ENCODE data around the gene ATP8B4. TPM values are rescaled to one million over a fixed set of nuclear protein-coding genes. Genes with fewer than 3 reads are reported as not detected.

The ATP8B4 gene
- polyA plus RNA-seq, 1 experiment, result 1.0 TPM

- H3K27me3 ChIP-seq (ENCODE audit: control insufficient read depth, insufficient read depth, low read length), result no peaks in the 10 kb centered on the region
- H3K27ac ChIP-seq (ENCODE audit: low read depth, low read length), result no peak overlapping the region
- no peak for DNase-seq (ENCODE audit: low read depth, low spot score)
- H3K4me3 ChIP-seq (ENCODE audit: low read depth, low read length), result no peak overlapping the region
- H3K9me3 ChIP-seq (ENCODE audit: control insufficient read depth, insufficient read depth, low read length), result no peaks in the 10 kb centered on the region
- TF ChIP-seq CTCF (IDR thresholded peaks at IDR 0.05; ENCODE audit: low read depth, low read length), result no peak
- CTCF ChIA-PET, result no interaction called here
- POLR2A ChIA-PET, result no interaction called here
Measured at GRCh38 chr15:50065279-50065678, 53.8 kb downstream of the ATP8B4 start.

DNA sequence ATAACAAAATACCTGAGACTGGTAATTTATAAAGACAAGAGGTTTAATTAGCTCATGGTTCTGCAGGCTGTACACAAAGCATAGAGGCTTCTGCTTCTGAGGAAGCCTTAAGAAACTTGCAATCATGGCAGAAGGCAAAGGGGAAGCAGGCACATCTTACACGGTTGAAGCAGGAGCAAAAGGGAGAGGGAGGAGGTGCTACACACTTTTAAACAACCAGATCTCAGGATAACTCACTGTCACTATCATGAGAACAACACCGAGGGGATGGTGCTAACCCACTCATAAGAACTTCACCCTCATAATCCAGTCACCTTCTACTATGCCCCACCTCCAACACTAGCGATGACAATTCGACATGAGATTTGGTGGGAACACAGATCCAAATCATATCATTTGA is 54.4 kb downstream of the ATP8B4 start:
- Histone ChIP-seq H3K4me3 (ENCODE audit: low read depth, low read length) (no peak overlapping the region), H3K9me3 (ENCODE audit: control insufficient read depth, insufficient read depth, low read length) (no peaks in the 10 kb centered on the region), H3K27ac (ENCODE audit: low read depth, low read length) (no peak overlapping the region), H3K27me3 (ENCODE audit: control insufficient read depth, insufficient read depth, low read length) (no peaks in the 10 kb centered on the region)
- no peak for TF ChIP-seq CTCF (IDR thresholded peaks at IDR 0.05; ENCODE audit: low read depth, low read length)
- POLR2A ChIA-PET, result no interaction called here
- no peak for DNase-seq (ENCODE audit: low read depth, low spot score)
- CTCF ChIA-PET, result interaction anchor here (1.1 to 1.2 kb wide), 2 partner anchors 13 to 53 kb away, joined by 3 to 8 read pairs; no protein-coding TSS in a partner anchor

DNA sequence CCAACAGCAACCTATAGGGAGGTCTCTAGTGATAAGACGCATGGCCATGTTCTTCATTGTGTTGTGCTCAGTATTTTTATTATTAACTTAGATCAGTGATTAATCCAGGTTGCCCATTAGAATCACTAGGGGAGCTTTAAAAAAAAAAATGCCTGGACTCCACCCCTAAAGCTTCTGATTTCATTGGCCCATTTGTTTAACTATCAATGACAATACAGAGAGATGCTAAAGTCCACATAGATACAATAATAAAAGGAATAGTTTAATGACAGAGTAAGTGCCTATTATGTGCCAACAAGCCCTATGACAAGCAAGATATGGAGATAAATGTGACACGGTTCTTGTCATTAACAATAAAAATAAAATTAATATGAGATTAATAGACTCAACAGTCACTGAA is 55.8 kb downstream of the ATP8B4 start:
- CTCF ChIA-PET, result interaction anchor here (1.1 to 1.2 kb wide), 3 partner anchors 12 to 55 kb away, joined by 3 to 4 read pairs (median 3); no protein-coding TSS in a partner anchor

DNA sequence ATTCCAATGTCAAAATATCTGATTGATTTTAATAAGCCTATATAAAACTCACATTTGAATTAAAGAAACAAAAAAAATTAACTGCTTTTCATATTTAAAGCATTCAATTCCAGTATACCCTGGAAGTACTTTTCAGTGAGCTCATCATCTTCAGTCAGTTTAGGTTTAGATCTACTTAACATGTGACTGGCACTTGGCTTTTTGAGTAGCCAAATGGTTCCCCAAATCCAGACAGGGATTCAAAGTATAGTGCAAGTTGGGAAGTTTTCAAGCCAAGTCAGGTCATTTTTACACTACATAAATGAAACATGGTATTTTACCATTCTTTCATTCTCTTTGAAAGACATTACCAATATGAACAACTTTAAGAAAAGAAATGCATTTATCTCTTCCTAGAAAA is 57.5 kb downstream of the ATP8B4 start:
- ChIA-PET POLR2A (no interaction called here), CTCF (interaction anchor here (1.2 kb wide), 1 partner anchor 10 kb away, joined by 5 read pairs; no protein-coding TSS in a partner anchor)
- Histone ChIP-seq H3K27ac (ENCODE audit: low read depth, low read length) (no peak overlapping the region), H3K9me3 (ENCODE audit: control insufficient read depth, insufficient read depth, low read length) (no peaks in the 10 kb centered on the region), H3K27me3 (ENCODE audit: control insufficient read depth, insufficient read depth, low read length) (no peaks in the 10 kb centered on the region), H3K4me3 (ENCODE audit: low read depth, low read length) (no peak overlapping the region)
- TF ChIP-seq CTCF (IDR thresholded peaks at IDR 0.05; ENCODE audit: low read depth, low read length), result no peak
- DNase-seq (ENCODE audit: low read depth, low spot score), result no peak

More for the DNA sequence above, 55.8 kb downstream of the ATP8B4 start:
- H3K4me3 ChIP-seq (ENCODE audit: low read depth, low read length), result no peak overlapping the region
- no peaks in the 10 kb centered on the region for H3K9me3 ChIP-seq (ENCODE audit: control insufficient read depth, insufficient read depth, low read length)
- H3K27ac ChIP-seq (ENCODE audit: low read depth, low read length), result no peak overlapping the region
- H3K27me3 ChIP-seq (ENCODE audit: control insufficient read depth, insufficient read depth, low read length), result no peaks in the 10 kb centered on the region
- POLR2A ChIA-PET, result no interaction called here
- no peak for DNase-seq (ENCODE audit: low read depth, low spot score)
- no peak for TF ChIP-seq CTCF (IDR thresholded peaks at IDR 0.05; ENCODE audit: low read depth, low read length)

- H3K4me3 ChIP-seq (ENCODE audit: low read depth, low read length), result no peak overlapping the region
- no peak overlapping the region for H3K27ac ChIP-seq (ENCODE audit: low read depth, low read length)
- no peaks in the 10 kb centered on the region for H3K9me3 ChIP-seq (ENCODE audit: control insufficient read depth, insufficient read depth, low read length)
- CTCF ChIA-PET, result no interaction called here
- no peaks in the 10 kb centered on the region for H3K27me3 ChIP-seq (ENCODE audit: control insufficient read depth, insufficient read depth, low read length)
- POLR2A ChIA-PET, result no interaction called here
- no peak for TF ChIP-seq CTCF (IDR thresholded peaks at IDR 0.05; ENCODE audit: low read depth, low read length)
- no peak for DNase-seq (ENCODE audit: low read depth, low spot score)
Measured at GRCh38 chr15:50059883-50060282, 59.1 kb downstream of the ATP8B4 start.
